ENCODE data around the gene MAST1. TPM values are rescaled to one million over a fixed set of nuclear protein-coding genes. Genes with fewer than 3 reads are reported as not detected.

The MAST1 gene
- total RNA-seq, 1 donor from 2014 or later: 3.5 TPM

- H3K36me3 Mint-ChIP-seq: peaks cover 10% of the 10 kb centered on the region
- TF ChIP-seq CTCF (conservative IDR thresholded peaks at IDR 0.05): no peak
- H3K9me3 Mint-ChIP-seq: peaks cover 6% of the 10 kb centered on the region
- H3K27me3 Mint-ChIP-seq: no peaks in the 10 kb centered on the region
- no peaks in the 10 kb centered on the region for H3K4me1 Mint-ChIP-seq (ENCODE audit: unreplicated experiment)
- H3K4me3 Mint-ChIP-seq: no peak overlapping the region
- no peak overlapping the region for H3K27ac Mint-ChIP-seq
- DNase-seq (ENCODE audit: extremely low spot score, unreplicated experiment): no peak
These were observed 36.8 kb downstream of the MAST1 start for GRCh38 chr19:12875086-12875485.

GRCh38 chr19:12880551-12881171 lies 42.3 kb downstream of the MAST1 start:
- H3K9me3 Mint-ChIP-seq: no peaks in the 10 kb centered on the region
- H3K4me1 Mint-ChIP-seq (ENCODE audit: unreplicated experiment): no peaks in the 10 kb centered on the region
- peak overlapping the region; percentile 81 for H3K27ac Mint-ChIP-seq
- H3K36me3 Mint-ChIP-seq: no peaks in the 10 kb centered on the region
- no peak for DNase-seq (ENCODE audit: extremely low spot score, unreplicated experiment)
- TF ChIP-seq CTCF (conservative IDR thresholded peaks at IDR 0.05): no peak
- peak overlapping the region; percentile 89 for H3K4me3 Mint-ChIP-seq
- peaks cover 25% of the 10 kb centered on the region for H3K27me3 Mint-ChIP-seq

GRCh38 chr19:12881172-12881808 lies 43.0 kb downstream of the MAST1 start, which contains the start of gene DNASE2:
Gene DNASE2 (minus strand): TSS chr19:12881449. CDS start chr19:12881375, 74 bp downstream.
- Mint-ChIP-seq H3K36me3 (no peaks in the 10 kb centered on the region), H3K9me3 (no peaks in the 10 kb centered on the region), H3K27me3 (peaks cover 28% of the 10 kb centered on the region), H3K27ac (peak within 1 kb of the TSS; percentile 81), H3K4me3 (peak within 1 kb of the TSS; percentile 89), H3K4me1 (ENCODE audit: unreplicated experiment) (no peaks in the 10 kb centered on the region)
- no peak for TF ChIP-seq CTCF (conservative IDR thresholded peaks at IDR 0.05)
- peak; percentile 88 for DNase-seq (ENCODE audit: extremely low spot score, unreplicated experiment)

- no peak for DNase-seq (ENCODE audit: extremely low spot score, unreplicated experiment)
- H3K4me1 Mint-ChIP-seq (ENCODE audit: unreplicated experiment): no peaks in the 10 kb centered on the region
- no peak for TF ChIP-seq CTCF (conservative IDR thresholded peaks at IDR 0.05)
- peak overlapping the region; percentile 70 for H3K27ac Mint-ChIP-seq
- H3K9me3 Mint-ChIP-seq: no peaks in the 10 kb centered on the region
- peak overlapping the region; percentile 89 for H3K4me3 Mint-ChIP-seq
- no peaks in the 10 kb centered on the region for H3K36me3 Mint-ChIP-seq
- H3K27me3 Mint-ChIP-seq: peaks cover 38% of the 10 kb centered on the region
These were observed 44.3 kb downstream of the MAST1 start for GRCh38 chr19:12882589-12882988.

- no peak for DNase-seq (ENCODE audit: extremely low spot score, unreplicated experiment)
- no peak for TF ChIP-seq CTCF (conservative IDR thresholded peaks at IDR 0.05)
- Mint-ChIP-seq H3K27me3 (peaks cover 46% of the 10 kb centered on the region), H3K36me3 (no peaks in the 10 kb centered on the region), H3K27ac (no peak overlapping the region), H3K4me1 (ENCODE audit: unreplicated experiment) (no peaks in the 10 kb centered on the region), H3K4me3 (peak overlapping the region; percentile 40), H3K9me3 (no peaks in the 10 kb centered on the region)
These were observed 45.9 kb downstream of the MAST1 start for GRCh38 chr19:12884202-12884601.

Measured in type B pancreatic cell (in vitro differentiated cells).